HepG2 (cell line): Measurements from ENCODE around the gene LDAF1. TPM values are rescaled to one million over a fixed set of nuclear protein-coding genes. Genes with fewer than 3 reads are reported as not detected.

ENCODE experiments used
- ELF3 ChIP-seq: IDR thresholded peaks from 2 replicates; pipeline ENCODE4 v1.6.1; 2016; ENCODE audit warnings: missing genetic modification reagents, missing compliant biosample characterization
- RBM22 ChIP-seq: fragments of 200-400 bp; formaldehyde crosslinking; optimal IDR thresholded peaks from 2 replicates; pipeline ENCODE3; 2017; ENCODE audit warnings: mild to moderate bottlenecking, low read length, moderate library complexity
- TRAFD1 ChIP-seq: sonication (generic); formaldehyde crosslinking; IDR thresholded peaks from 2 replicates; pipeline ENCODE4 v1.5.1; 2020; ENCODE audit warnings: missing genetic modification reagents, mild to moderate bottlenecking, borderline replicate concordance
- polyA plus RNA-seq, 8 experiments: library from polyadenylated mRNA; depleted of rRNA in 3 of 8; stranded (reverse) in 7 of 8; unstranded in 1 of 8; fragments of >200 nt; fragmentation: Illumina TruSeq in 4 of 8; extraction: Trizol in 4 of 8; gene quantifications; 2 replicates each; pipeline versions ENCODE4 v1.2.1 to v1.2.3, GENCODE V29; 2011 to 2016; ENCODE audit warnings: low read depth in 4 of 8, missing spikeins in 1 of 8, mixed read lengths in 1 of 8; ENCODE audit not compliant: insufficient read depth in 1 of 8
- total RNA-seq, 5 experiments: library from RNA; depleted of rRNA; stranded (reverse); fragments of >200 nt; fragmentation: Illumina TruSeq; extraction: Trizol; gene quantifications; 2 replicates each; pipeline ENCODE4 v1.2.3, GENCODE V29; 2016; ENCODE audit warnings: low read depth in 1 of 5
- TF ChIP-seq, protein P1 (sequence below), 2 experiments: fragments of 450-650 bp in 1 of 2; sonication (generic) in 1 of 2; formaldehyde crosslinking in 1 of 2; IDR thresholded peaks; 2 replicates each; pipeline versions ENCODE4 v1.6.1 to v1.8.0; 2016 to 2022; ENCODE audit warnings: antibody characterized with exemption in 1 of 2, mild to moderate bottlenecking in 1 of 2, missing genetic modification reagents in 1 of 2

LDAF1 gene
- total and polyA plus RNA-seq, 2 of the 13 experiments (the other 11 are each of a cell fraction or from before 2014, with no cell fraction given) = 6.3 to 7.5 TPM

GRCh38 chr16:21175397-21175796, 16.9 kb downstream of the LDAF1 start (continued):
- TF ChIP-seq, protein P1, sequence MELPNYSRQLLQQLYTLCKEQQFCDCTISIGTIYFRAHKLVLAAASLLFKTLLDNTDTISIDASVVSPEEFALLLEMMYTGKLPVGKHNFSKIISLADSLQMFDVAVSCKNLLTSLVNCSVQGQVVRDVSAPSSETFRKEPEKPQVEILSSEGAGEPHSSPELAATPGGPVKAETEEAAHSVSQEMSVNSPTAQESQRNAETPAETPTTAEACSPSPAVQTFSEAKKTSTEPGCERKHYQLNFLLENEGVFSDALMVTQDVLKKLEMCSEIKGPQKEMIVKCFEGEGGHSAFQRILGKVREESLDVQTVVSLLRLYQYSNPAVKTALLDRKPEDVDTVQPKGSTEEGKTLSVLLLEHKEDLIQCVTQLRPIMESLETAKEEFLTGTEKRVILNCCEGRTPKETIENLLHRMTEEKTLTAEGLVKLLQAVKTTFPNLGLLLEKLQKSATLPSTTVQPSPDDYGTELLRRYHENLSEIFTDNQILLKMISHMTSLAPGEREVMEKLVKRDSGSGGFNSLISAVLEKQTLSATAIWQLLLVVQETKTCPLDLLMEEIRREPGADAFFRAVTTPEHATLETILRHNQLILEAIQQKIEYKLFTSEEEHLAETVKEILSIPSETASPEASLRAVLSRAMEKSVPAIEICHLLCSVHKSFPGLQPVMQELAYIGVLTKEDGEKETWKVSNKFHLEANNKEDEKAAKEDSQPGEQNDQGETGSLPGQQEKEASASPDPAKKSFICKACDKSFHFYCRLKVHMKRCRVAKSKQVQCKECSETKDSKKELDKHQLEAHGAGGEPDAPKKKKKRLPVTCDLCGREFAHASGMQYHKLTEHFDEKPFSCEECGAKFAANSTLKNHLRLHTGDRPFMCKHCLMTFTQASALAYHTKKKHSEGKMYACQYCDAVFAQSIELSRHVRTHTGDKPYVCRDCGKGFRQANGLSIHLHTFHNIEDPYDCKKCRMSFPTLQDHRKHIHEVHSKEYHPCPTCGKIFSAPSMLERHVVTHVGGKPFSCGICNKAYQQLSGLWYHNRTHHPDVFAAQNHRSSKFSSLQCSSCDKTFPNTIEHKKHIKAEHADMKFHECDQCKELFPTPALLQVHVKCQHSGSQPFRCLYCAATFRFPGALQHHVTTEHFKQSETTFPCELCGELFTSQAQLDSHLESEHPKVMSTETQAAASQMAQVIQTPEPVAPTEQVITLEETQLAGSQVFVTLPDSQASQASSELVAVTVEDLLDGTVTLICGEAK (IDR thresholded peaks at IDR 0.05) = peak; percentile 82
- TF ChIP-seq, protein P1 (CRISPR knock-in tag; IDR thresholded peaks at IDR 0.05) = peak; percentile 98
- TF ChIP-seq RBM22 (no peak), ELF3 (0 out of 2 replicates have a peak, but pooled peaks have one; percentile 43), TRAFD1 (CRISPR knock-in tag) (no peak)
